ENCODE results near the gene KLF13.

DNA sequence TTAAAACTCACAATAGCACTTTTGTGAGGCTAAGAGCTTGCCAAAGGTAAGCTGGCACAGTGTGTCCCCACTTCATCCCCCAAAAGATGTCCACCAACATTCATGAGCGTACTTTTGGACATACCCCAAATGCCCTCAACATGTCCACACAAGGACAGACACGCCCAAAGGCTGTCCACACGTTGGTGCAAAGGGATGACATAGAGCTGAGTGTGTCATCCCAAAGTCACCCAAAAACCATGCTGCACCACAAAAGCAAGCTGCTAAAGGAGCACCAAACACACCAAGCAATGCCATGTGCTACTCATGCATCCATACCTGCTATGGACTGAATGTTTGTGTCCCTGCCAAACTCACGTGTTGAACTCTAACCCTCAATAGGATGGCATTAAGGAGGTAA, 57.9 kb downstream of the KLF13 start:
- TF ChIP-seq, protein P1, sequence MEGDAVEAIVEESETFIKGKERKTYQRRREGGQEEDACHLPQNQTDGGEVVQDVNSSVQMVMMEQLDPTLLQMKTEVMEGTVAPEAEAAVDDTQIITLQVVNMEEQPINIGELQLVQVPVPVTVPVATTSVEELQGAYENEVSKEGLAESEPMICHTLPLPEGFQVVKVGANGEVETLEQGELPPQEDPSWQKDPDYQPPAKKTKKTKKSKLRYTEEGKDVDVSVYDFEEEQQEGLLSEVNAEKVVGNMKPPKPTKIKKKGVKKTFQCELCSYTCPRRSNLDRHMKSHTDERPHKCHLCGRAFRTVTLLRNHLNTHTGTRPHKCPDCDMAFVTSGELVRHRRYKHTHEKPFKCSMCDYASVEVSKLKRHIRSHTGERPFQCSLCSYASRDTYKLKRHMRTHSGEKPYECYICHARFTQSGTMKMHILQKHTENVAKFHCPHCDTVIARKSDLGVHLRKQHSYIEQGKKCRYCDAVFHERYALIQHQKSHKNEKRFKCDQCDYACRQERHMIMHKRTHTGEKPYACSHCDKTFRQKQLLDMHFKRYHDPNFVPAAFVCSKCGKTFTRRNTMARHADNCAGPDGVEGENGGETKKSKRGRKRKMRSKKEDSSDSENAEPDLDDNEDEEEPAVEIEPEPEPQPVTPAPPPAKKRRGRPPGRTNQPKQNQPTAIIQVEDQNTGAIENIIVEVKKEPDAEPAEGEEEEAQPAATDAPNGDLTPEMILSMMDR (IDR thresholded peaks at IDR 0.05), result no peak
- TF ChIP-seq POLR2A (IDR thresholded peaks at IDR 0.05), result no peak

All from vagina (tissue), 2 donors.